ENCODE measurements around the gene PRR9. TPM values are rescaled to one million over a fixed set of nuclear protein-coding genes. Genes with fewer than 3 reads are reported as not detected.
A peak's percentile ranks its signal among the peaks of the same experiment; 100 is the strongest.

The PRR9 gene
- total and polyA plus RNA-seq, 2 donors, result not detected

GRCh38 chr1:153245466-153245865 is 28.1 kb downstream of the PRR9 start:
- Histone ChIP-seq H3K4me1 (ENCODE audit: insufficient read depth) (no peaks in the 10 kb centered on the region), H3K4me3 (ENCODE audit: low read depth, low read length) (no peak overlapping the region), H3K27ac (ENCODE audit: low read depth) (no peak overlapping the region), H3K36me3 (ENCODE audit: insufficient read depth) (no peaks in the 10 kb centered on the region)
- no peak for DNase-seq (ENCODE audit: extremely low spot score)
- 92% methylated on average over 4 of the region's 4 CpGs for WGBS

GRCh38 chr1:153246018-153246417 is 28.6 kb downstream of the PRR9 start:
- WGBS, result 83% methylated on average over 1 of the region's 1 CpG
- Histone ChIP-seq H3K4me1 (ENCODE audit: insufficient read depth) (no peaks in the 10 kb centered on the region), H3K27ac (ENCODE audit: low read depth) (no peak overlapping the region), H3K4me3 (ENCODE audit: low read depth, low read length) (no peak overlapping the region), H3K36me3 (ENCODE audit: insufficient read depth) (no peaks in the 10 kb centered on the region)
- no peak for DNase-seq (ENCODE audit: extremely low spot score)

GRCh38 chr1:153246825-153247224 is 29.4 kb downstream of the PRR9 start:
- no peak for DNase-seq (ENCODE audit: extremely low spot score)
- Histone ChIP-seq H3K4me3 (ENCODE audit: low read depth, low read length) (no peak overlapping the region), H3K36me3 (ENCODE audit: insufficient read depth) (no peaks in the 10 kb centered on the region), H3K27ac (ENCODE audit: low read depth) (no peak overlapping the region), H3K4me1 (ENCODE audit: insufficient read depth) (no peaks in the 10 kb centered on the region)
- WGBS, result 87% methylated on average over 2 of the region's 2 CpGs

DNA sequence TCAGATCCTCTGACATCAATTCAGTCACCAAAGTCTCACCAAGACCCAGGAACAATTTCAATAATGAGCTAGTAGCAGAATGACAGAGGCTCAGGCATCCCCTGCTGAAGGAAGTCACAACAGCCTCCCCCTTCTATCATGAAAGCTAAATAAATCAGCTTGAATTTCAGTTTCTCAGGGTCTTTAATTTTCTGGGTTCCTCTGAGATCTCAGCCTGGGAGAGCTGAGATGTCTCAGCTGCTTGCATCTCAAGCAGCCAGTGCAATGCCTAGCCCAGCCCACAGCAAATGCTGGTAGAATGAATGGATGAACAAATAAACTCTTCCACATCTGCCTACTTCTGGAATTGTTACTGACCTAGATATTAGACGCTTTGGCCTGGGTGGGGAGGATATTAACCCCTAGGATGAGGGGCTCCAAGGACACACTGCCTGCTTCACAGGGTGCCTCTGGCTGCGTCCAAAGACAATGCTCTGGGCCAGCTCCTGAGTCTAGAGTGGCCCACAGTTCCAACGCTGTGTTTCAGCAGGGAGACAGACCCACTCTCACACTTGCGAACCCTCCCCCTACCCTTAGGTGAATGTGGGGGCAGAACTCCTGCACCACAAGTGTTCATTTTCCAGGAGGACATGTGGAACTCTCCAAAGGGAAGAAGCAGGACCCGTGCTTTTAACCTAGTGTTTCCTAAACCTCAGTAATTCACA is 30.9 kb downstream of the PRR9 start:
- Histone ChIP-seq H3K27ac (ENCODE audit: low read depth) (no peak overlapping the region), H3K36me3 (ENCODE audit: insufficient read depth) (no peaks in the 10 kb centered on the region), H3K4me1 (ENCODE audit: insufficient read depth) (no peaks in the 10 kb centered on the region), H3K4me3 (ENCODE audit: low read depth, low read length) (no peak overlapping the region)
- no peak for DNase-seq (ENCODE audit: extremely low spot score)
- 58% methylated on average over 5 of the region's 5 CpGs for WGBS

GRCh38 chr1:153250166-153250565 is 32.8 kb downstream of the PRR9 start:
- 33% methylated on average over 1 of the region's 1 CpG for WGBS
- no peak overlapping the region for H3K4me3 ChIP-seq (ENCODE audit: low read depth, low read length)
- no peak overlapping the region for H3K27ac ChIP-seq (ENCODE audit: low read depth)
- no peaks in the 10 kb centered on the region for H3K36me3 ChIP-seq (ENCODE audit: insufficient read depth)
- no peaks in the 10 kb centered on the region for H3K4me1 ChIP-seq (ENCODE audit: insufficient read depth)
- DNase-seq (ENCODE audit: extremely low spot score), result no peak

DNA sequence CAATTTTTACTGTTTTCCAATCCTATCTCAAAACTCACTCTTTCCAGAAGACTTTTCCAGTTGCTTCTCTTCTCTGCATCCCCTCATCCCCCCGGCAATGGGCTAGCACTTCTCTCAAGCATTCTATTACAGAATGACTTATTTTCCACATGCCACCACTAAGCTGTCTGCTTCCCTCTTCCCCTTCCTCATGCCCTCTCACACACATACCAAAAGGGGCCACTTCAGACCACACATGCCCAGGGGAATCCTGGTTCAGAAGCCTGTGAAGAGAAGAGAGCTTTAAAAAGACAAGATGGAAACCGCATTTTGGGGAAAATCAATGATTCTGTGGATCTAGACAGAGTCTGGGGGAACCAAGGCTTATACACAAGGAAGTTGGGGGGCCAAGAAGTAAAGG is 33.7 kb downstream of the PRR9 start:
- Histone ChIP-seq H3K4me3 (ENCODE audit: low read depth, low read length) (no peak overlapping the region), H3K36me3 (ENCODE audit: insufficient read depth) (no peaks in the 10 kb centered on the region), H3K27ac (ENCODE audit: low read depth) (no peak overlapping the region), H3K4me1 (ENCODE audit: insufficient read depth) (no peaks in the 10 kb centered on the region)
- no peak for DNase-seq (ENCODE audit: extremely low spot score)
- WGBS, result 83% methylated on average over 2 of the region's 2 CpGs

DNA sequence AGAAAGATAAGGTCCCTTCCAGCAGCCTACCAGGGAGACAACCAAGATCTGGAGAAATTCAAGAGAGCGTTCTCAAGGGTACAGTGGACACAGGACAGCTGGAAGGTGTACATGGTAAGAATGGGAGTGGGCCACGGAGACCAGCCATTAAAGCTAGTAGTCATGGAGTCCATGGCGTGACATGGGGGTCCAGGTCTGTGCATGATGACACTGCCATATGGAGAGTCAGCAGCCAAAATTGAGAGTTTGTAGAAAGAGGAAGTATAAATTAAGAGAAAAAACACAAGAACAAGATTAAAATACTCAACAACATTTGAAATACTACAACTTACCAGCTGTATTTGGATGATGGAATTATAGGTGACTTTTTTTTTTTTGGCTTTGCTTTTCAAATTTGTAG is 34.2 kb downstream of the PRR9 start:
- no peak for DNase-seq (ENCODE audit: extremely low spot score)
- no peak overlapping the region for H3K4me3 ChIP-seq (ENCODE audit: low read depth, low read length)
- H3K4me1 ChIP-seq (ENCODE audit: insufficient read depth), result no peaks in the 10 kb centered on the region
- 83% methylated on average over 3 of the region's 3 CpGs for WGBS
- H3K36me3 ChIP-seq (ENCODE audit: insufficient read depth), result no peaks in the 10 kb centered on the region
- no peak overlapping the region for H3K27ac ChIP-seq (ENCODE audit: low read depth)

- Histone ChIP-seq H3K4me1 (ENCODE audit: insufficient read depth) (no peaks in the 10 kb centered on the region), H3K36me3 (ENCODE audit: insufficient read depth) (no peaks in the 10 kb centered on the region), H3K27ac (ENCODE audit: low read depth) (no peak overlapping the region), H3K4me3 (ENCODE audit: low read depth, low read length) (no peak overlapping the region)
- no peak for DNase-seq (ENCODE audit: extremely low spot score)
- 75% methylated on average over 4 of the region's 4 CpGs for WGBS
These were observed 34.6 kb downstream of the PRR9 start for GRCh38 chr1:153251988-153252387.

DNA sequence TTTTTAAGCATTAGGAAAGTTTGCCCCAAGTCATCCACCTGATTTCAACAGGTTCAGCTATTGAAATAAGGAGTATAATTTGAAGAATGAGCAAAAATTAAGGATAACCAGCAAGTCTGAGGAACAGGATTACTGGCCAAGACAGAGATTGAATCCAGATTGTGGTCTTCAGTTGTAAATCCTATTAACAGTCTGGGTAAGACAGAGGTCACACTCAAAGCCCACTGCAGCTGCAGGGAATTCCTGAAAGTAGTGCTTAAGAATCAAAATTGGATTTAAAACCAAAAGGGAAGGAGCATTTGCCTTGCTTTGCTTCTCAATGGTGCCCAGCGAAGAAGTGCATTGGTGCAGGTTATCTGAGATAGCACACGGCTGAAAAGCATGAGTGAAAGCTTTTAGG is 35.7 kb downstream of the PRR9 start:
- Histone ChIP-seq H3K4me3 (ENCODE audit: low read depth, low read length) (no peak overlapping the region), H3K36me3 (ENCODE audit: insufficient read depth) (no peaks in the 10 kb centered on the region), H3K4me1 (ENCODE audit: insufficient read depth) (no peaks in the 10 kb centered on the region), H3K27ac (ENCODE audit: low read depth) (no peak overlapping the region)
- DNase-seq (ENCODE audit: extremely low spot score), result no peak
- WGBS, result 39% methylated on average over 2 of the region's 2 CpGs

GRCh38 chr1:153253693-153254092 is 36.3 kb downstream of the PRR9 start:
- DNase-seq (ENCODE audit: extremely low spot score), result no peak
- H3K4me3 ChIP-seq (ENCODE audit: low read depth, low read length), result no peak overlapping the region
- WGBS, result 53% methylated on average over 1 of the region's 1 CpG

GRCh38 chr1:153259387-153259786 is 42.0 kb downstream of the PRR9 start, which contains the start of gene LORICRIN:
Gene LORICRIN (plus strand): TSS chr1:153259687. CDS start chr1:153260950, 1,263 bp downstream.
- no peaks in the 10 kb centered on the region for H3K4me1 ChIP-seq (ENCODE audit: insufficient read depth)
- DNase-seq (ENCODE audit: extremely low spot score), result no peak
- WGBS, result 84% methylated on average over 3 of the region's 3 CpGs
- H3K4me3 ChIP-seq (ENCODE audit: low read depth, low read length), result no peak within 1 kb of the TSS
- H3K36me3 ChIP-seq (ENCODE audit: insufficient read depth), result no peaks in the 10 kb centered on the region
- no peak within 1 kb of the TSS for H3K27ac ChIP-seq (ENCODE audit: low read depth)

More at GRCh38 chr1:153253693-153254092, 36.3 kb downstream of the PRR9 start:
- H3K27ac ChIP-seq (ENCODE audit: low read depth), result no peak overlapping the region
- H3K4me1 ChIP-seq (ENCODE audit: insufficient read depth), result no peaks in the 10 kb centered on the region
- H3K36me3 ChIP-seq (ENCODE audit: insufficient read depth), result no peaks in the 10 kb centered on the region

DNA sequence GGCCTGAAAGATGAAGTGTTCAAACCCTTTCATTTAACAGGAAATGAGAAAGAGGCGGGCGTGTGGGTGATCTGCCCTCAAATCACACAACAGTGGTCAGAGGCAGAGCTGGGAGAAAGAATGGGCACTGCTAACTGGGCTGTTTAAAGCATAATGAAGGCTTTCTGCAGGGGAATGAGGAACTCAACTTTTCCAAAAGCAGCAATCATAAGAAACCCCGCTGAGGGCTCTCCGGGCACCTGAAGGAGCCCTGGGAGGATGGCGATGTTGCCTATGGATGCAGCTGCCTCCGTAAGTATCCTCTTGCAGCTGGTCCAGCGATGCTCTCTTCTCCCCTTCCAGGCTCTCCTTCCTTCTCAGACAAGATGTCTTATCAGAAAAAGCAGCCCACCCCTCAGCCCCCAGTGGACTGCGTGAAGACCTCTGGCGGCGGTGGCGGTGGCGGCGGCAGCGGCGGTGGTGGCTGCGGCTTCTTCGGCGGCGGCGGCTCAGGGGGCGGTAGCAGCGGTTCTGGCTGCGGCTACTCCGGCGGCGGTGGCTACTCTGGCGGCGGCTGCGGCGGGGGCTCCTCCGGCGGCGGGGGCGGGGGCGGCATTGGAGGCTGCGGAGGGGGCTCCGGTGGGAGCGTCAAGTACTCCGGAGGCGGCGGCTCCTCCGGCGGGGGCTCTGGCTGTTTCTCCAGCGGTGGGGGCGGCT is 43.3 kb downstream of the PRR9 start:
- Histone ChIP-seq H3K4me1 (ENCODE audit: insufficient read depth) (no peaks in the 10 kb centered on the region), H3K36me3 (ENCODE audit: insufficient read depth) (no peaks in the 10 kb centered on the region), H3K27ac (ENCODE audit: low read depth) (no peak overlapping the region), H3K4me3 (ENCODE audit: low read depth, low read length) (peak overlapping the region; percentile 57)
- WGBS, result 9% methylated on average over 45 of the region's 45 CpGs
- DNase-seq (ENCODE audit: extremely low spot score), result no peak

DNA sequence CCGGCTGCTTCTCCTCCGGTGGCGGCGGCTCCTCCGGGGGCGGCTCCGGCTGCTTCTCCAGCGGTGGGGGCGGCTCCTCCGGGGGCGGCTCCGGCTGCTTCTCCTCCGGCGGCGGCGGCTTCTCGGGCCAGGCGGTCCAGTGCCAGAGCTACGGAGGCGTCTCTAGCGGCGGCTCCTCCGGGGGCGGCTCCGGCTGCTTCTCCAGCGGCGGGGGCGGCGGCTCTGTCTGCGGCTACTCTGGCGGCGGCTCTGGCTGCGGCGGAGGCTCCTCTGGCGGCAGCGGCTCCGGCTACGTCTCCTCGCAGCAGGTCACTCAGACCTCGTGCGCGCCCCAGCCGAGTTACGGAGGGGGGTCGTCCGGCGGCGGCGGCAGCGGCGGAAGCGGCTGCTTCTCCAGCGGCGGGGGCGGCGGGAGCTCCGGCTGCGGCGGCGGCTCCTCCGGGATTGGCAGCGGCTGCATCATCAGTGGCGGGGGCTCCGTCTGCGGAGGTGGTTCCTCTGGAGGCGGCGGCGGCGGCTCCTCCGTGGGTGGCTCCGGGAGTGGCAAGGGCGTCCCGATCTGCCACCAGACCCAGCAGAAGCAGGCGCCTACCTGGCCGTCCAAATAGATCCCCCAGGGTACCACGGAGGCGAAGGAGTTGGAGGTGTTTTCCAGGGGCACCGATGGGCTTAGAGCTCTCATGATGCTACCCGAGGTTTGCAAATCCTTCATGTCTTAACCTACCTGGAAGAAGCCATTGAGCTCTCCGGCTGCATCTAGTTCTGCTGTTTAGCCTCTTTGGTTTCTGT is 44.1 kb downstream of the PRR9 start:
- DNase-seq (ENCODE audit: extremely low spot score), result no peak
- H3K36me3 ChIP-seq (ENCODE audit: insufficient read depth), result no peaks in the 10 kb centered on the region
- no peaks in the 10 kb centered on the region for H3K4me1 ChIP-seq (ENCODE audit: insufficient read depth)
- H3K27ac ChIP-seq (ENCODE audit: low read depth), result no peak overlapping the region
- H3K4me3 ChIP-seq (ENCODE audit: low read depth, low read length), result peak overlapping the region; percentile 57
- WGBS, result 2% methylated on average over 80 of the region's 80 CpGs

DNA sequence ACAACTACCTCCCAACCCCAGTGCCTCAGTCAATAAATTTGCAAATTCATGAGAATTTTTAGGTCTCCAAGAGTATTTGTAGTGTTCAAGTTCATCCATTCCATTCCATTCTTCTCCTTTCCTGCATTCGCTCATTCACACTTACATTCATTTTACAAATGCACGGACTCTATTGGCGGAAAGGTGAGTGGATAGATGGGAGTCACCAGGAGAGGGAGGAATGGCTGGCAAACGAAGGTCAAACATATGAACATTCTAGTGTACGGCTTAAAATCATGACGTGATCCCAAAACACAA is 44.6 kb downstream of the PRR9 start:
- WGBS, result 47% methylated on average over 6 of the region's 6 CpGs
- no peak overlapping the region for H3K4me3 ChIP-seq (ENCODE audit: low read depth, low read length)
- H3K4me1 ChIP-seq (ENCODE audit: insufficient read depth), result no peaks in the 10 kb centered on the region
- DNase-seq (ENCODE audit: extremely low spot score), result no peak
- H3K27ac ChIP-seq (ENCODE audit: low read depth), result no peak overlapping the region
- H3K36me3 ChIP-seq (ENCODE audit: insufficient read depth), result no peaks in the 10 kb centered on the region

Measured in urinary bladder (tissue), 4 donors.